A673 (cell line): ENCODE data around the gene MOB2.

ENCODE experiments used
- EZH2 ChIP-seq: fragments of 200-600 bp; sonication (generic); IDR thresholded peaks from 2 replicates; pipeline ENCODE4 v1.6.1; 2017; ENCODE audit warnings: borderline replicate concordance, low read depth, mild to moderate bottlenecking, mixed read lengths, antibody characterized with exemption, low read length; ENCODE audit not compliant: poor library complexity, severe bottlenecking
- TF ChIP-seq, protein P1 (sequence below): fragments of 300-800, 200-600 bp; sonication (generic); conservative IDR thresholded peaks from 2 replicates; pipeline ENCODE4 v1.5.1; 2017; ENCODE audit warnings: low read depth, mild to moderate bottlenecking, antibody characterized with exemption, low read length, moderate library complexity, mixed read lengths

DNA sequence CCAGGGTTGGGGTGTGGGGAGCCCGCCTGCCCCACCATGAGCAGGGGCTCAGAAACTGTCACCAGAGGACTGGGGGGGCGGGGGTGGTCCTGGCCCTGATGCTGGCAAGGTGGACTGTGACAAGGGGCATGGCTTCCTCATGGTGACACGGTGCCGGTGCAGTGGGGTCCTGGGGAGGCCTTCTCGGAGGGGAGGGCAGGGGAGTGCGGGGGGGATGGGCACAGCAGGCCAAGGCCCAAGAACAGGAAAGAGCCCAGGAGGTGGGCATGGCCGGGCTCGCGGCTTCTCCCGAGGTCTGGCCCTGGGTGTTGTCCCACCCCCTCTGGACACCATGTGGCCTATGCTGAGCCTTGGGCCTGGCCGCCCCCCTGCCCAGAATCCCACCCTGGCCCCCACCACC lies 47.2 kb downstream of the MOB2 start:
- TF ChIP-seq, protein P1, sequence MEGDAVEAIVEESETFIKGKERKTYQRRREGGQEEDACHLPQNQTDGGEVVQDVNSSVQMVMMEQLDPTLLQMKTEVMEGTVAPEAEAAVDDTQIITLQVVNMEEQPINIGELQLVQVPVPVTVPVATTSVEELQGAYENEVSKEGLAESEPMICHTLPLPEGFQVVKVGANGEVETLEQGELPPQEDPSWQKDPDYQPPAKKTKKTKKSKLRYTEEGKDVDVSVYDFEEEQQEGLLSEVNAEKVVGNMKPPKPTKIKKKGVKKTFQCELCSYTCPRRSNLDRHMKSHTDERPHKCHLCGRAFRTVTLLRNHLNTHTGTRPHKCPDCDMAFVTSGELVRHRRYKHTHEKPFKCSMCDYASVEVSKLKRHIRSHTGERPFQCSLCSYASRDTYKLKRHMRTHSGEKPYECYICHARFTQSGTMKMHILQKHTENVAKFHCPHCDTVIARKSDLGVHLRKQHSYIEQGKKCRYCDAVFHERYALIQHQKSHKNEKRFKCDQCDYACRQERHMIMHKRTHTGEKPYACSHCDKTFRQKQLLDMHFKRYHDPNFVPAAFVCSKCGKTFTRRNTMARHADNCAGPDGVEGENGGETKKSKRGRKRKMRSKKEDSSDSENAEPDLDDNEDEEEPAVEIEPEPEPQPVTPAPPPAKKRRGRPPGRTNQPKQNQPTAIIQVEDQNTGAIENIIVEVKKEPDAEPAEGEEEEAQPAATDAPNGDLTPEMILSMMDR: no peak
- no peak for TF ChIP-seq EZH2
